HUES6 (cell line): ENCODE results near the gene HDAC4.

Experiments
- H3K27ac ChIP-seq: 2 replicates; pipeline ENCODE4 v1.7.0; 2013; ENCODE audit warnings: low read depth, mild to moderate bottlenecking, low read length, inconsistent platforms
- H3K27me3 ChIP-seq: 2 replicates; pipeline ENCODE4 v1.6.1; 2013; ENCODE audit warnings: low read length; ENCODE audit not compliant: control insufficient read depth, insufficient read depth
- H3K36me3 ChIP-seq: 2 replicates; pipeline ENCODE4 v1.6.1; 2013; ENCODE audit warnings: low read length; ENCODE audit not compliant: control insufficient read depth, insufficient read depth
- H3K4me1 ChIP-seq: 2 replicates; pipeline ENCODE4 v1.6.1; 2013; ENCODE audit warnings: low read length; ENCODE audit not compliant: control insufficient read depth, insufficient read depth
- H3K4me3 ChIP-seq: 2 replicates; pipeline ENCODE4 v1.5.1; 2013; ENCODE audit warnings: low read depth, low read length
- H3K9ac ChIP-seq: one replicate; pipeline ENCODE4 v1.6.1; 2013; ENCODE audit warnings: mild to moderate bottlenecking, low read length
- H3K9me3 ChIP-seq: 2 replicates; pipeline ENCODE4 v1.6.1; 2013; ENCODE audit warnings: low read depth, low read length; ENCODE audit not compliant: control insufficient read depth, insufficient read depth

Gene HDAC4

GRCh38 chr2:239122421-239123110, 278.3 kb downstream of the HDAC4 start:
- Histone ChIP-seq H3K27ac (no peak overlapping the region), H3K9ac (no peak overlapping the region), H3K9me3 (0 out of 2 replicates have a peak, but pooled peaks cover 2% of the 10 kb centered on the region), H3K27me3 (no peaks in the 10 kb centered on the region), H3K4me1 (no peaks in the 10 kb centered on the region), H3K4me3 (no peak overlapping the region), H3K36me3 (peaks cover 27% of the 10 kb centered on the region)

GRCh38 chr2:239121600-239122012, 279.2 kb downstream of the HDAC4 start:
- no peak overlapping the region for H3K9ac ChIP-seq
- H3K4me1 ChIP-seq: no peaks in the 10 kb centered on the region
- H3K4me3 ChIP-seq: no peak overlapping the region
- 0 out of 2 replicates have a peak, but pooled peaks cover 2% of the 10 kb centered on the region for H3K9me3 ChIP-seq
- H3K27me3 ChIP-seq: no peaks in the 10 kb centered on the region
- peaks cover 27% of the 10 kb centered on the region for H3K36me3 ChIP-seq
- H3K27ac ChIP-seq: no peak overlapping the region

- no peak overlapping the region for H3K9ac ChIP-seq
- H3K27me3 ChIP-seq: no peaks in the 10 kb centered on the region
- no peak overlapping the region for H3K27ac ChIP-seq
- H3K9me3 ChIP-seq: 0 out of 2 replicates have a peak, but pooled peaks cover 2% of the 10 kb centered on the region
- H3K36me3 ChIP-seq: peaks cover 21% of the 10 kb centered on the region
- H3K4me1 ChIP-seq: no peaks in the 10 kb centered on the region
- H3K4me3 ChIP-seq: no peak overlapping the region
These were observed 280.2 kb downstream of the HDAC4 start for GRCh38 chr2:239120664-239121063.

GRCh38 chr2:239119346-239120126, 281.3 kb downstream of the HDAC4 start:
- peaks cover 14% of the 10 kb centered on the region for H3K36me3 ChIP-seq
- H3K4me1 ChIP-seq: peaks cover 3% of the 10 kb centered on the region; the same call in 1 of the 2 replicates
- no peak overlapping the region for H3K27ac ChIP-seq
- H3K9ac ChIP-seq: no peak overlapping the region
- no peak overlapping the region for H3K4me3 ChIP-seq
- H3K27me3 ChIP-seq: no peaks in the 10 kb centered on the region
- H3K9me3 ChIP-seq: no peaks in the 10 kb centered on the region

DNA sequence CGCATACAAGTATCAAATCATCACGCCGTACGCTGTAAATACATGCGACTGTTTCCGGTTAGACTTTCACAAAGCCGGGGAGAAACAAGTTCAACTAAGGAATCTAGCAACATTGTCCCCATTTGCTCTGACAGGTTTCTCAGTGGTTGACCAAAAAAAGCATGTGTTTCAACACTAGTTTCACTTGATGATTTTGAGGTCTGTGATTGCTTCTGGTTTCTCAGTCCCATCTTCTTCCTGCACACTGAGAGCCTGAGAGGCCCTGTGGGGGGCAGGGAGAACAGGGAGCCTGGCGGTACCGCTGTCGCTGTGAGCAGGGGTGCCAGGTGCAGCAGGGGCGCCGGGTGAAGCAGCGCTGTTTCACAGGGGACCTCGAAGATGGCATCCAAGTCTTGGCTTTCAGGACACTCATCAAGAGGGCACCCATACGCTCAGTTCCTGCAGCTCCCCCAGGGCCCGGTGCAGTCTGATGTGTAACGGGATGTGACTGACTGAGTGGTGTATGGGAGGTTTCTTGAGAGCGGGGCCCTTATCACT, 282.1 kb downstream of the HDAC4 start:
- Histone ChIP-seq H3K27me3 (no peaks in the 10 kb centered on the region), H3K4me3 (no peak overlapping the region), H3K9me3 (no peaks in the 10 kb centered on the region), H3K36me3 (peaks cover 15% of the 10 kb centered on the region), H3K4me1 (peaks cover 10% of the 10 kb centered on the region; the same call in 1 of the 2 replicates), H3K9ac (no peak overlapping the region), H3K27ac (no peak overlapping the region)

- Histone ChIP-seq H3K27me3 (no peaks in the 10 kb centered on the region), H3K4me3 (no peak overlapping the region), H3K9ac (no peak overlapping the region), H3K36me3 (peaks cover 12% of the 10 kb centered on the region), H3K27ac (no peak overlapping the region), H3K4me1 (peaks cover 10% of the 10 kb centered on the region; the same call in 1 of the 2 replicates), H3K9me3 (no peaks in the 10 kb centered on the region)
These were observed 282.6 kb downstream of the HDAC4 start for GRCh38 chr2:239118264-239118663.

GRCh38 chr2:239117831-239118230, 283.0 kb downstream of the HDAC4 start:
- Histone ChIP-seq H3K27me3 (no peaks in the 10 kb centered on the region), H3K27ac (no peak overlapping the region), H3K4me3 (no peak overlapping the region), H3K9me3 (no peaks in the 10 kb centered on the region), H3K36me3 (peaks cover 12% of the 10 kb centered on the region), H3K9ac (no peak overlapping the region), H3K4me1 (peaks cover 10% of the 10 kb centered on the region; the same call in 1 of the 2 replicates)

DNA sequence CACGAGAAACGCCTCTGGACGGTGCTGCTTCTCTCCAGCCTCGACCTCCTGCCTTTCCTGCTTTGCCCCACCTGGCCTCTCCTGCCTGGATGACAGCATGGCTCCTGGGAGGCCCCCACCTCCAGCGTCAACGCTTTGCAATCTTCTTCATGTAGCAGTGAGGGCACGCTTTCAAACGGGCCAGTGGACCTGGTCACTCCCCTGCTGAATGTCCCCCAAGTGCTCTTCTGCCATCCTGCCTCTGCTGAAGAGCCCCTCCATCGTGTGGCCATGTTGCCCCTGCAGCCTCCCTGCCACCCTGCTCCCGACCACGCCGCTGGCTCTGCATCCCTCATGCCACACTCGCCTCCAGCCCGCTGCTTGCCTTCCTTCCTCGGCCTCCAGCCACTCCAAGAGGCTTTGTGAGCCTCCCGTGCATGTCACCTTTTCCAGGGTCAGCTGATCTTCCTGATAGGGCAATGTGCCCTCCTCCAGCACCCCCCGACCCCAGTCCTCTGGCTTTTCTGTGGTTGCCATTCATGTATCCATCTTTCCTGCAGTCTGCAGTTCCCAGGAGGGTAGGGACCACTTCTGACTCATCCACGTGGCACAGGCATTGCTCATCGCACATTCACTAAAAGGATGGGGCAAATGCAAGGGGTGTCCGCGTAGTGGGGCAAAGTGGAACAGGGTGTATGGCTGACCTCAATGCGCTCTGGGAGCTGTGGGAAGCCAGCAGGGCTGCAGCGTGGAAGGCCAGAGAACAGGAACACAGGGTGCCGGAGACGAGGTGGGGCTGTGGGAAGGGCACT, 284.2 kb downstream of the HDAC4 start:
- Histone ChIP-seq H3K9me3 (no peaks in the 10 kb centered on the region), H3K27me3 (no peaks in the 10 kb centered on the region), H3K36me3 (peaks cover 14% of the 10 kb centered on the region), H3K27ac (no peak overlapping the region), H3K9ac (no peak overlapping the region), H3K4me1 (peaks cover 10% of the 10 kb centered on the region; the same call in 1 of the 2 replicates), H3K4me3 (no peak overlapping the region)

- Histone ChIP-seq H3K27me3 (no peaks in the 10 kb centered on the region), H3K27ac (no peak overlapping the region), H3K4me3 (no peak overlapping the region), H3K9ac (no peak overlapping the region), H3K9me3 (no peaks in the 10 kb centered on the region), H3K36me3 (peaks cover 21% of the 10 kb centered on the region), H3K4me1 (peaks cover 10% of the 10 kb centered on the region; the same call in 1 of the 2 replicates)
These were observed 285.2 kb downstream of the HDAC4 start for GRCh38 chr2:239115616-239116015.

- Histone ChIP-seq H3K27ac (no peak overlapping the region), H3K4me3 (no peak overlapping the region), H3K27me3 (no peaks in the 10 kb centered on the region), H3K4me1 (peaks cover 10% of the 10 kb centered on the region; the same call in 1 of the 2 replicates), H3K9me3 (no peaks in the 10 kb centered on the region), H3K9ac (no peak overlapping the region), H3K36me3 (peaks cover 30% of the 10 kb centered on the region)
These were observed 286.1 kb downstream of the HDAC4 start for GRCh38 chr2:239114616-239115265.
